GM12878 (cell line): ENCODE results near the gene SMARCB1. TPM values are rescaled to one million over a fixed set of nuclear protein-coding genes. Genes with fewer than 3 reads are reported as not detected.

Experiments
- ATAC-seq: fragments of 200-7000 bp; cut with Tn5 transposase; 3 replicates; pipeline ENCODE4 v1.9.1; 2020; ENCODE audit warnings: mild to moderate bottlenecking, moderate library complexity
- BruUV-seq: library from RNA; stranded (reverse); fragments of 400-500 nt; replicated peaks from 2 replicates; lab custom pipeline; 2021; lab: Mats Ljungman, UMichigan
- CTCF ChIA-PET: fragments of 300-600 bp; sonication (Branson Sonifier 250); formaldehyde crosslinking; extraction: SDS; loops from one replicate; lab custom pipeline; 2021; ENCODE audit warnings: inconsistent platforms; lab: Yijun Ruan, JAX
- POLR2A ChIA-PET: fragments of 350-600 bp; formaldehyde crosslinking; extraction: SDS; loops from one replicate; lab custom pipeline; 2021; ENCODE audit warnings: inconsistent platforms; lab: Charles Lee
- RAD21 ChIA-PET: fragments of 300-600 bp; sonication (Branson Sonifier 250); formaldehyde crosslinking; loops from one replicate; lab custom pipeline; 2023; ENCODE audit warnings: antibody characterized with exemption; ENCODE audit not compliant: unreplicated experiment; lab: Charles Lee
- SMC1A ChIA-PET: fragments of 300-600 bp; sonication (Branson Sonifier 250); formaldehyde crosslinking; loops from one replicate; lab custom pipeline; 2023; ENCODE audit not compliant: unreplicated experiment, uncharacterized antibody; lab: Charles Lee
- DNase-seq: peaks from one replicate; pipeline ENCODE4 v3.0.0-alpha.2; 2011; ENCODE audit warnings: low read depth, low spot score
- FAIRE-seq: peaks from 3 replicates; lab custom pipeline; 2011; peaks lifted over from hg19 to GRCh38; lab: Jason Lieb, UNC
- H2AFZ ChIP-seq: 2 replicates; pipeline ENCODE4 v1.6.0; 2011; ENCODE audit warnings: low read depth, low read length, control low read depth; ENCODE audit not compliant: control insufficient read depth
- H3K27ac ChIP-seq: 2 replicates; pipeline ENCODE4 v1.5.1; 2011; ENCODE audit warnings: control low read depth; ENCODE audit not compliant: control insufficient read depth, insufficient read depth
- H3K27me3 ChIP-seq, 2 experiments: replicated peaks in 1 of 2; 2 replicates each; pipeline versions ENCODE4 v1.6.0 to v1.6.1; 2011; ENCODE audit warnings: low read length in 1 of 2; ENCODE audit not compliant: control insufficient read depth in 2 of 2, insufficient read depth in 2 of 2
- H3K36me3 ChIP-seq, 2 experiments: 2 replicates each; pipeline ENCODE4 v1.5.1; 2011; ENCODE audit warnings: low read length in 1 of 2; ENCODE audit not compliant: control insufficient read depth in 2 of 2, insufficient read depth in 2 of 2
- H3K4me1 ChIP-seq: 2 replicates; pipeline ENCODE4 v1.6.1; 2011; ENCODE audit warnings: mild to moderate bottlenecking, low read length, moderate library complexity, mixed read lengths; ENCODE audit not compliant: control insufficient read depth, insufficient read depth
- H3K4me2 ChIP-seq: 2 replicates; pipeline ENCODE4 v1.6.0; 2011; ENCODE audit warnings: control low read depth; ENCODE audit not compliant: control insufficient read depth, insufficient read depth
- H3K4me3 ChIP-seq: fragments of 200-600 bp; sonication (generic); 2 replicates; pipeline ENCODE4 v1.5.1; 2016
- H3K79me2 ChIP-seq: 2 replicates; pipeline ENCODE4 v1.6.0; 2011; ENCODE audit warnings: low read length; ENCODE audit not compliant: control insufficient read depth, insufficient read depth
- H3K9ac ChIP-seq: 2 replicates; pipeline ENCODE4 v1.8.0; 2011; ENCODE audit warnings: low read length, control low read depth, mixed read lengths; ENCODE audit not compliant: control insufficient read depth, insufficient read depth
- H3K9me3 ChIP-seq: replicated peaks from 3 replicates; pipeline ENCODE4 v1.5.1; 2011; ENCODE audit warnings: mild to moderate bottlenecking, low read length; ENCODE audit not compliant: control insufficient read depth, insufficient read depth
- H4K20me1 ChIP-seq: 2 replicates; pipeline ENCODE4 v1.6.0; 2011; ENCODE audit not compliant: control insufficient read depth, insufficient read depth
- ELK1 ChIP-seq: IDR thresholded peaks from 2 replicates; pipeline ENCODE4 v1.6.1; 2012; ENCODE audit warnings: low read depth, low read length, improper control_type of control experiment
- POLR2A ChIP-seq: IDR thresholded peaks from 2 replicates; pipeline ENCODE4 v1.6.1; 2011; ENCODE audit warnings: low read depth, mild to moderate bottlenecking, low read length
- WGBS: methylation state at CpG from one replicate; pipeline ENCODE4 v1.1.6; 2016; ENCODE audit warnings: low lambda C conversion rate; ENCODE audit not compliant: insufficient replicate concordance, insufficient coverage; ENCODE audit errors: missing lambda C conversion rate; 5-methylcytosine and 5-hydroxymethylcytosine counted together
- in situ Hi-C: fragments of 300-500 bp; cut with MboI; formaldehyde crosslinking; loops from 9 replicates; pipeline ENCODE4 v1.14.3; 2018; ENCODE audit warnings: mixed read lengths
- intact Hi-C: fragments of 100-400 bp; cut with micrococcal nuclease; formaldehyde crosslinking; loops from one replicate; pipeline ENCODE4 v1.14.2; 2022; ENCODE audit not compliant: unreplicated experiment
- polyA plus RNA-seq, 11 experiments: library from polyadenylated mRNA; depleted of rRNA in 4 of 11; unstranded in 6 of 11; stranded (reverse) in 5 of 11; fragments of >200 nt; fragmentation: Nextera tagmentation in 4 of 11; fragmentation: Illumina TruSeq in 1 of 11; extraction: Ambion mirVana in 4 of 11; extraction: Trizol in 1 of 11; gene quantifications; 1 replicate in 1 of 11; 2 replicates in 10 of 11; pipeline versions ENCODE4 v1.2.1 to v1.2.3, GENCODE V29; 2011 to 2016; ENCODE audit warnings: inconsistent platforms in 2 of 11, missing spikeins in 2 of 11, low read depth in 1 of 11
- total RNA-seq, 4 experiments: library from RNA; depleted of rRNA in 3 of 4; stranded (reverse); fragments of >200 nt in 3 of 4; fragmentation: Illumina TruSeq in 1 of 4; extraction: Trizol in 1 of 4; gene quantifications; 2 replicates each; pipeline versions ENCODE4 v1.2.1 to v1.2.3, GENCODE V29; 2013 to 2021
- TF ChIP-seq, protein P1 (sequence below), 3 experiments: IDR thresholded peaks in 2 of 3; conservative IDR thresholded peaks in 1 of 3; 2 replicates each; pipeline ENCODE4 v1.5.1; 2011; ENCODE audit warnings: low read depth in 3 of 3, low read length in 3 of 3, mild to moderate bottlenecking in 3 of 3, control low read depth in 2 of 3, moderate library complexity in 2 of 3, inconsistent platforms in 1 of 3, mixed read lengths in 1 of 3; ENCODE audit not compliant: control insufficient read depth in 2 of 3, insufficient read depth in 1 of 3; ENCODE audit errors: extremely low read depth in 1 of 3

Gene SMARCB1
- total and polyA plus RNA-seq, 10 of the 15 experiments (the other 5 are each of a cell fraction or from before 2014, with no cell fraction given) = 9.1 to 215 (median 183) TPM

- H4K20me1 ChIP-seq = peaks cover 2% of the 10 kb centered on the region; the same call in 1 of the 2 replicates
- no peaks in the 10 kb centered on the region for H3K9me3 ChIP-seq
- H3K9ac ChIP-seq = no peak overlapping the region
- FAIRE-seq (no peak), ATAC-seq (no peak), DNase-seq (no peak)
- CTCF ChIA-PET = no interaction called here
- H3K27me3 ChIP-seq = no peaks in the 10 kb centered on the region
- no peak overlapping the region for H3K27ac ChIP-seq
- SMC1A ChIA-PET = no interaction called here
- intact Hi-C loops = no loop called here
- POLR2A ChIA-PET = interaction anchor here (1.0 kb wide), 1 partner anchor 10 kb away, joined by 3 read pairs; no protein-coding TSS in a partner anchor
- peaks cover 12% of the 10 kb centered on the region for H3K4me1 ChIP-seq
- H3K4me3 ChIP-seq = no peak overlapping the region
- H2AFZ ChIP-seq = no peak overlapping the region
- BruUV-seq = no TSS peak
- RAD21 ChIA-PET = no interaction called here
- H3K79me2 ChIP-seq = peaks cover 2% of the 10 kb centered on the region
- H3K4me2 ChIP-seq = no peak overlapping the region
- in situ Hi-C loops = no loop called here
- TF ChIP-seq POLR2A (peak; percentile 25), ELK1 (no peak)
- whole genome bisulfite sequencing = 92% methylated on average over 16 of the region's 16 CpGs
- H3K36me3 ChIP-seq = peaks cover 26 to 50% of the 10 kb centered on the region in 2 experiments
These were observed 46.4 kb downstream of the SMARCB1 start for GRCh38 chr22:23833017-23833751.

- TF ChIP-seq POLR2A = 0 out of 2 replicates have a peak, but pooled peaks have one; percentile 49
- TF ChIP-seq, protein P1, sequence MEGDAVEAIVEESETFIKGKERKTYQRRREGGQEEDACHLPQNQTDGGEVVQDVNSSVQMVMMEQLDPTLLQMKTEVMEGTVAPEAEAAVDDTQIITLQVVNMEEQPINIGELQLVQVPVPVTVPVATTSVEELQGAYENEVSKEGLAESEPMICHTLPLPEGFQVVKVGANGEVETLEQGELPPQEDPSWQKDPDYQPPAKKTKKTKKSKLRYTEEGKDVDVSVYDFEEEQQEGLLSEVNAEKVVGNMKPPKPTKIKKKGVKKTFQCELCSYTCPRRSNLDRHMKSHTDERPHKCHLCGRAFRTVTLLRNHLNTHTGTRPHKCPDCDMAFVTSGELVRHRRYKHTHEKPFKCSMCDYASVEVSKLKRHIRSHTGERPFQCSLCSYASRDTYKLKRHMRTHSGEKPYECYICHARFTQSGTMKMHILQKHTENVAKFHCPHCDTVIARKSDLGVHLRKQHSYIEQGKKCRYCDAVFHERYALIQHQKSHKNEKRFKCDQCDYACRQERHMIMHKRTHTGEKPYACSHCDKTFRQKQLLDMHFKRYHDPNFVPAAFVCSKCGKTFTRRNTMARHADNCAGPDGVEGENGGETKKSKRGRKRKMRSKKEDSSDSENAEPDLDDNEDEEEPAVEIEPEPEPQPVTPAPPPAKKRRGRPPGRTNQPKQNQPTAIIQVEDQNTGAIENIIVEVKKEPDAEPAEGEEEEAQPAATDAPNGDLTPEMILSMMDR (IDR thresholded peaks at IDR 0.05 in 2 of 3, conservative IDR thresholded peaks at IDR 0.05 in 1 of 3; ENCODE audit: control insufficient read depth in 2 of 3, extremely low read depth in 1 of 3, insufficient read depth in 1 of 3, low read depth in 3 of 3, low read length in 3 of 3) = no peak
- 94% methylated on average over 13 of the region's 13 CpGs for WGBS
- in situ Hi-C loops (no loop called here), intact Hi-C loops (no loop called here)
- Histone ChIP-seq H3K36me3 (peaks cover 22 to 44% of the 10 kb centered on the region in 2 experiments), H3K9ac (no peak overlapping the region), H3K4me1 (peaks cover 14% of the 10 kb centered on the region), H2AFZ (no peak overlapping the region), H3K4me2 (no peak overlapping the region), H3K4me3 (no peak overlapping the region), H4K20me1 (peaks cover 2% of the 10 kb centered on the region; the same call in 1 of the 2 replicates), H3K79me2 (peaks cover 2% of the 10 kb centered on the region), H3K9me3 (no peaks in the 10 kb centered on the region), H3K27ac (no peak overlapping the region), H3K27me3 (no peaks in the 10 kb centered on the region)
- no peak for ATAC-seq
- ChIA-PET CTCF (no interaction called here), RAD21 (no interaction called here), SMC1A (no interaction called here), POLR2A (no interaction called here)
- FAIRE-seq = no peak
- no TSS peak for BruUV-seq
- DNase-seq = no peak
These were observed 47.1 kb downstream of the SMARCB1 start for GRCh38 chr22:23833911-23834317.
